GM23338 (cell line): ENCODE measurements around the gene MYL11. TPM values are rescaled to one million over a fixed set of nuclear protein-coding genes. Genes with fewer than 3 reads are reported as not detected.
"Not testable (repeated sequence)": the region's sequence is repeated elsewhere in the genome, so short reads cannot be mapped to it uniquely, and the experiment has no call there.

ENCODE experiments used
- ATAC-seq: fragments of 200-7000 bp; cut with Tn5 transposase; 3 replicates; pipeline ENCODE4 v1.9.1; 2020
- DNase-seq: peaks from one replicate; pipeline ENCODE4 v3.0.0-alpha.2; 2015; ENCODE audit warnings: low spot score
- H2AFZ ChIP-seq: fragments of 200-600 bp; sonication (generic); 2 replicates; pipeline ENCODE4 v1.8.0; 2016; ENCODE audit warnings: antibody characterized with exemption, mild to moderate bottlenecking, moderate library complexity
- H3F3A ChIP-seq: fragments of 200-600 bp; sonication (generic); replicated peaks from 2 replicates; pipeline ENCODE4 v1.8.0; 2017; ENCODE audit warnings: antibody characterized with exemption, mixed run types, low read depth
- H3K27ac ChIP-seq: fragments of 200-600 bp; sonication (generic); 2 replicates; pipeline ENCODE4 v1.6.1; 2016; ENCODE audit warnings: low read depth
- H3K27me3 ChIP-seq: fragments of 200-600 bp; sonication (generic); 2 replicates; pipeline ENCODE4 v1.8.0; 2016; ENCODE audit warnings: mild to moderate bottlenecking, mixed run types, moderate library complexity; ENCODE audit not compliant: insufficient read depth
- H3K36me3 ChIP-seq: fragments of 200-600 bp; sonication (generic); 2 replicates; pipeline ENCODE4 v1.8.0; 2016; ENCODE audit warnings: mild to moderate bottlenecking; ENCODE audit not compliant: insufficient read depth
- H3K4me1 ChIP-seq: fragments of 200-600 bp; sonication (generic); 2 replicates; pipeline ENCODE4 v1.8.0; 2016; ENCODE audit warnings: mild to moderate bottlenecking, moderate library complexity; ENCODE audit not compliant: insufficient read depth
- H3K4me2 ChIP-seq: fragments of 200-600 bp; sonication (generic); 2 replicates; pipeline ENCODE4 v1.7.1; 2017; ENCODE audit warnings: mixed run types
- H3K4me3 ChIP-seq: fragments of 200-600 bp; sonication (generic); 2 replicates; pipeline ENCODE4 v1.6.1; 2016; ENCODE audit warnings: mixed run types
- H3K79me2 ChIP-seq: fragments of 200-600 bp; sonication (generic); replicated peaks from 2 replicates; pipeline ENCODE4 v1.8.0; 2017; ENCODE audit warnings: mild to moderate bottlenecking; ENCODE audit not compliant: insufficient read depth
- H3K9me2 ChIP-seq: fragments of 200-600 bp; sonication (generic); 2 replicates; pipeline ENCODE4 v1.8.0; 2017; ENCODE audit not compliant: insufficient read depth
- H4K20me1 ChIP-seq: fragments of 200-600 bp; sonication (generic); replicated peaks from 2 replicates; pipeline ENCODE4 v1.8.0; 2017; ENCODE audit warnings: mild to moderate bottlenecking; ENCODE audit not compliant: insufficient read depth
- H3K27ac Mint-ChIP-seq: 2 replicates; pipeline ENCODE4 v1.8.0; 2020; ENCODE audit warnings: inconsistent platforms, mild to moderate bottlenecking, moderate library complexity, mixed read lengths
- H3K27me3 Mint-ChIP-seq: 3 replicates; pipeline ENCODE4 v1.8.0; 2022; ENCODE audit warnings: low read depth, mild to moderate bottlenecking, moderate library complexity, mixed read lengths, inconsistent platforms; ENCODE audit not compliant: insufficient read depth, poor library complexity
- H3K36me3 Mint-ChIP-seq: 3 replicates; pipeline ENCODE4 v1.8.0; 2021; ENCODE audit warnings: low read depth, mild to moderate bottlenecking, inconsistent platforms, moderate library complexity, mixed read lengths
- H3K4me1 Mint-ChIP-seq: 3 replicates; pipeline ENCODE4 v1.8.0; 2020; ENCODE audit warnings: mild to moderate bottlenecking, inconsistent platforms, mixed read lengths
- H3K4me3 Mint-ChIP-seq: 3 replicates; pipeline ENCODE4 v1.8.0; 2021; ENCODE audit warnings: moderate library complexity, mild to moderate bottlenecking, inconsistent platforms, mixed read lengths
- H3K9me3 Mint-ChIP-seq: 3 replicates; pipeline ENCODE4 v1.8.0; 2020; ENCODE audit warnings: moderate library complexity, mild to moderate bottlenecking, inconsistent platforms, mixed read lengths
- STAT1 ChIP-seq: IDR thresholded peaks from one replicate; pipeline ENCODE4 v1.6.1; 2016; ENCODE audit warnings: antibody characterized with exemption; ENCODE audit not compliant: unreplicated experiment
- polyA plus RNA-seq: library from polyadenylated mRNA; unstranded; fragments of >200 nt; fragmentation: Nextera tagmentation; extraction: Ambion mirVana; gene quantifications from 2 replicates; pipeline ENCODE4 v1.2.1, GENCODE V29; 2016
- total RNA-seq: library from RNA; depleted of rRNA; stranded (reverse); fragments of >200 nt; shearing (Covaris generic); gene quantifications from 2 replicates; pipeline ENCODE4 v1.2.3, GENCODE V29; 2014
- TF ChIP-seq, protein P1 (sequence below): fragments of 250-450 bp; sonication (Bioruptor Pico); IDR thresholded peaks from 2 replicates; pipeline ENCODE4 v1.5.0; 2020; ENCODE audit warnings: mild to moderate bottlenecking, moderate library complexity
- TF ChIP-seq, protein P2 (sequence below), 2 experiments: fragments of 200-600 bp in 1 of 2; sonication (generic) in 1 of 2; conservative IDR thresholded peaks; 2 replicates each; pipeline versions ENCODE4 v1.5.1 to v1.6.1; 2016 to 2017; ENCODE audit warnings: antibody characterized with exemption in 2 of 2, low read depth in 2 of 2, mild to moderate bottlenecking in 2 of 2, moderate library complexity in 1 of 2

MYL11 gene
- total and polyA plus RNA-seq, 2 experiments from 2014 or later, result 3.5 TPM; not detected in 1

DNA sequence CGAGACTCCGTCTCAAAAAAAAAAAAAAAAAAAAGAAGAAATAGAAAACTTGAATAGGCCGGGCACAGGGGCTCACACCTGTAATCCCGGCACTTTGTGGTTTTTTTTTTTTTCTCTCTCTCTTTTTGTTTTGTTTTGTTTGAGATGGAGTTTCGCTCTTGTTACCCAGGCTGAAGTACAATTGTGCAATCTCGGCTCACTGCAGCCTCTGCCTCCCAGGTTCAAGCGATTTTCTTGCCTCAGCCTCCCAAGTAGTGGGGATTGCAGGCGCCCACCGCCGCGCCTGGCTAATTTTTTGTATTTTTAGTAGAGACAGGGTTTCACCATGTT is 31.1 kb upstream of the MYL11 start:
- not testable (repeated sequence) for H4K20me1 ChIP-seq, H3K79me2 ChIP-seq, H2AFZ ChIP-seq, H3K4me1 Mint-ChIP-seq, H3K9me3 Mint-ChIP-seq, H3K27me3 ChIP-seq, H3F3A ChIP-seq, H3K9me2 ChIP-seq, H3K36me3 ChIP-seq, H3K4me1 ChIP-seq, DNase-seq, ATAC-seq, H3K27ac ChIP-seq, H3K4me3 ChIP-seq, H3K4me2 ChIP-seq, H3K27me3 Mint-ChIP-seq, H3K4me3 Mint-ChIP-seq, H3K27ac Mint-ChIP-seq, H3K36me3 Mint-ChIP-seq

DNA sequence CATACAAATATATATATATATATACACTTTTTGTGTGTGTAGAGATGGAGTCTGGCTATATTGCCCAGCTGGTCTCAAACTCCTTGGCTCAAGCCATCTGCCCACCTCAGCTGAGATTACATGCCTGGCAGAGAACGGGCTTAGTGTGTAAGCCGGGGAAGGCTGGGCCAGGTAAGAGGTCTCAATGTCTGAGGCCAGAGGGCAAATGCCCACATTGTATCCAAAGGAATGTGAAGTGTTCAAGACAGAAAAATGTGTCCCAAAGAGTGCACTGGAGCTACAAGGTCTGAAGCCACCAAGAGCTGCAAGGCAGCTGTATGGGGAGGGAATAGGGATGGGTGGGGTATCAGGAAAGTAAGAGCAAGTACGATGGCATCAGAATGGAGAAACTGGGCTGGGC is 28.3 kb upstream of the MYL11 start:
- ATAC-seq, result no peak
- H3K36me3 Mint-ChIP-seq, result peaks cover 20% of the 10 kb centered on the region
- H2AFZ ChIP-seq, result no peak overlapping the region

More for the DNA sequence above, 28.3 kb upstream of the MYL11 start:
- DNase-seq, result no peak
- TF ChIP-seq, protein P1, sequence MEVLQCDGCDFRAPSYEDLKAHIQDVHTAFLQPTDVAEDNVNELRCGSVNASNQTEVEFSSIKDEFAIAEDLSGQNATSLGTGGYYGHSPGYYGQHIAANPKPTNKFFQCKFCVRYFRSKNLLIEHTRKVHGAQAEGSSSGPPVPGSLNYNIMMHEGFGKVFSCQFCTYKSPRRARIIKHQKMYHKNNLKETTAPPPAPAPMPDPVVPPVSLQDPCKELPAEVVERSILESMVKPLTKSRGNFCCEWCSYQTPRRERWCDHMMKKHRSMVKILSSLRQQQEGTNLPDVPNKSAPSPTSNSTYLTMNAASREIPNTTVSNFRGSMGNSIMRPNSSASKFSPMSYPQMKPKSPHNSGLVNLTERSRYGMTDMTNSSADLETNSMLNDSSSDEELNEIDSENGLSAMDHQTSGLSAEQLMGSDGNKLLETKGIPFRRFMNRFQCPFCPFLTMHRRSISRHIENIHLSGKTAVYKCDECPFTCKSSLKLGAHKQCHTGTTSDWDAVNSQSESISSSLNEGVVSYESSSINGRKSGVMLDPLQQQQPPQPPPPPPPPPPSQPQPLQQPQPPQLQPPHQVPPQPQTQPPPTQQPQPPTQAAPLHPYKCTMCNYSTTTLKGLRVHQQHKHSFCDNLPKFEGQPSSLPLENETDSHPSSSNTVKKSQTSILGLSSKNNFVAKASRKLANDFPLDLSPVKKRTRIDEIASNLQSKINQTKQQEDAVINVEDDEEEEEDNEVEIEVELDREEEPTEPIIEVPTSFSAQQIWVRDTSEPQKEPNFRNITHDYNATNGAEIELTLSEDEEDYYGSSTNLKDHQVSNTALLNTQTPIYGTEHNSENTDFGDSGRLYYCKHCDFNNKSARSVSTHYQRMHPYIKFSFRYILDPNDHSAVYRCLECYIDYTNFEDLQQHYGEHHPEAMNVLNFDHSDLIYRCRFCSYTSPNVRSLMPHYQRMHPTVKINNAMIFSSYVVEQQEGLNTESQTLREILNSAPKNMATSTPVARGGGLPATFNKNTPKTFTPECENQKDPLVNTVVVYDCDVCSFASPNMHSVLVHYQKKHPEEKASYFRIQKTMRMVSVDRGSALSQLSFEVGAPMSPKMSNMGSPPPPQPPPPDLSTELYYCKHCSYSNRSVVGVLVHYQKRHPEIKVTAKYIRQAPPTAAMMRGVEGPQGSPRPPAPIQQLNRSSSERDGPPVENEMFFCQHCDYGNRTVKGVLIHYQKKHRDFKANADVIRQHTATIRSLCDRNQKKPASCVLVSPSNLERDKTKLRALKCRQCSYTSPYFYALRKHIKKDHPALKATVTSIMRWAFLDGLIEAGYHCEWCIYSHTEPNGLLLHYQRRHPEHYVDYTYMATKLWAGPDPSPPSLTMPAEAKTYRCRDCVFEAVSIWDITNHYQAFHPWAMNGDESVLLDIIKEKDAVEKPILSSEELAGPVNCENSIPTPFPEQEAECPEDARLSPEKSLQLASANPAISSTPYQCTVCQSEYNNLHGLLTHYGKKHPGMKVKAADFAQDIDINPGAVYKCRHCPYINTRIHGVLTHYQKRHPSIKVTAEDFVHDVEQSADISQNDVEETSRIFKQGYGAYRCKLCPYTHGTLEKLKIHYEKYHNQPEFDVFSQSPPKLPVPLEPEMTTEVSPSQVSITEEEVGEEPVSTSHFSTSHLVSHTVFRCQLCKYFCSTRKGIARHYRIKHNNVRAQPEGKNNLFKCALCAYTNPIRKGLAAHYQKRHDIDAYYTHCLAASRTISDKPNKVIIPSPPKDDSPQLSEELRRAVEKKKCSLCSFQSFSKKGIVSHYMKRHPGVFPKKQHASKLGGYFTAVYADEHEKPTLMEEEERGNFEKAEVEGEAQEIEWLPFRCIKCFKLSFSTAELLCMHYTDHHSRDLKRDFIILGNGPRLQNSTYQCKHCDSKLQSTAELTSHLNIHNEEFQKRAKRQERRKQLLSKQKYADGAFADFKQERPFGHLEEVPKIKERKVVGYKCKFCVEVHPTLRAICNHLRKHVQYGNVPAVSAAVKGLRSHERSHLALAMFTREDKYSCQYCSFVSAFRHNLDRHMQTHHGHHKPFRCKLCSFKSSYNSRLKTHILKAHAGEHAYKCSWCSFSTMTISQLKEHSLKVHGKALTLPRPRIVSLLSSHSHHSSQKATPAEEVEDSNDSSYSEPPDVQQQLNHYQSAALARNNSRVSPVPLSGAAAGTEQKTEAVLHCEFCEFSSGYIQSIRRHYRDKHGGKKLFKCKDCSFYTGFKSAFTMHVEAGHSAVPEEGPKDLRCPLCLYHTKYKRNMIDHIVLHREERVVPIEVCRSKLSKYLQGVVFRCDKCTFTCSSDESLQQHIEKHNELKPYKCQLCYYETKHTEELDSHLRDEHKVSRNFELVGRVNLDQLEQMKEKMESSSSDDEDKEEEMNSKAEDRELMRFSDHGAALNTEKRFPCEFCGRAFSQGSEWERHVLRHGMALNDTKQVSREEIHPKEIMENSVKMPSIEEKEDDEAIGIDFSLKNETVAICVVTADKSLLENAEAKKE (CRISPR knock-in tag), result no peak
- TF ChIP-seq, protein P2, sequence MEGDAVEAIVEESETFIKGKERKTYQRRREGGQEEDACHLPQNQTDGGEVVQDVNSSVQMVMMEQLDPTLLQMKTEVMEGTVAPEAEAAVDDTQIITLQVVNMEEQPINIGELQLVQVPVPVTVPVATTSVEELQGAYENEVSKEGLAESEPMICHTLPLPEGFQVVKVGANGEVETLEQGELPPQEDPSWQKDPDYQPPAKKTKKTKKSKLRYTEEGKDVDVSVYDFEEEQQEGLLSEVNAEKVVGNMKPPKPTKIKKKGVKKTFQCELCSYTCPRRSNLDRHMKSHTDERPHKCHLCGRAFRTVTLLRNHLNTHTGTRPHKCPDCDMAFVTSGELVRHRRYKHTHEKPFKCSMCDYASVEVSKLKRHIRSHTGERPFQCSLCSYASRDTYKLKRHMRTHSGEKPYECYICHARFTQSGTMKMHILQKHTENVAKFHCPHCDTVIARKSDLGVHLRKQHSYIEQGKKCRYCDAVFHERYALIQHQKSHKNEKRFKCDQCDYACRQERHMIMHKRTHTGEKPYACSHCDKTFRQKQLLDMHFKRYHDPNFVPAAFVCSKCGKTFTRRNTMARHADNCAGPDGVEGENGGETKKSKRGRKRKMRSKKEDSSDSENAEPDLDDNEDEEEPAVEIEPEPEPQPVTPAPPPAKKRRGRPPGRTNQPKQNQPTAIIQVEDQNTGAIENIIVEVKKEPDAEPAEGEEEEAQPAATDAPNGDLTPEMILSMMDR (conservative IDR thresholded peaks at IDR 0.05; ENCODE audit: low read depth in 2 of 2), result no peak
- TF ChIP-seq STAT1, result no peak
- H3K27me3 ChIP-seq, result no peaks in the 10 kb centered on the region
- H3F3A ChIP-seq, result 0 out of 2 replicates have a peak, but pooled peaks cover 5% of the 10 kb centered on the region
- no peaks in the 10 kb centered on the region for H4K20me1 ChIP-seq
- no peaks in the 10 kb centered on the region for H3K4me1 Mint-ChIP-seq
- H3K4me2 ChIP-seq, result no peak overlapping the region
- H3K27me3 Mint-ChIP-seq, result peaks cover 6% of the 10 kb centered on the region
- H3K79me2 ChIP-seq, result no peaks in the 10 kb centered on the region
- H3K9me2 ChIP-seq, result no peaks in the 10 kb centered on the region
- no peak overlapping the region for H3K27ac Mint-ChIP-seq
- no peaks in the 10 kb centered on the region for H3K4me1 ChIP-seq
- peaks cover 2% of the 10 kb centered on the region; the same call in 1 of the 2 replicates for H3K36me3 ChIP-seq
- no peak overlapping the region for H3K4me3 ChIP-seq
- no peak overlapping the region for H3K4me3 Mint-ChIP-seq
- H3K27ac ChIP-seq, result no peak overlapping the region
- H3K9me3 Mint-ChIP-seq, result no peaks in the 10 kb centered on the region; the same call in 2 of the 3 replicates
